HEK293 (cell line): Measurements from ENCODE around the gene DDX17.

Source experiments
- ZEB2 ChIP-seq: fragments of 450-650 bp; formaldehyde crosslinking; IDR thresholded peaks from 2 replicates; pipeline ENCODE4 v1.5.1; 2016; ENCODE audit warnings: missing biosample characterization, missing genetic modification characterization
- TF ChIP-seq, protein P1 (sequence below): fragments of 450-650 bp; formaldehyde crosslinking; IDR thresholded peaks from 2 replicates; pipeline ENCODE4 v1.5.1; 2016; ENCODE audit warnings: missing biosample characterization, missing genetic modification characterization

GRCh38 chr22:38505541-38506117 is 482 bp downstream of the DDX17 start:
- TF ChIP-seq, protein P1, sequence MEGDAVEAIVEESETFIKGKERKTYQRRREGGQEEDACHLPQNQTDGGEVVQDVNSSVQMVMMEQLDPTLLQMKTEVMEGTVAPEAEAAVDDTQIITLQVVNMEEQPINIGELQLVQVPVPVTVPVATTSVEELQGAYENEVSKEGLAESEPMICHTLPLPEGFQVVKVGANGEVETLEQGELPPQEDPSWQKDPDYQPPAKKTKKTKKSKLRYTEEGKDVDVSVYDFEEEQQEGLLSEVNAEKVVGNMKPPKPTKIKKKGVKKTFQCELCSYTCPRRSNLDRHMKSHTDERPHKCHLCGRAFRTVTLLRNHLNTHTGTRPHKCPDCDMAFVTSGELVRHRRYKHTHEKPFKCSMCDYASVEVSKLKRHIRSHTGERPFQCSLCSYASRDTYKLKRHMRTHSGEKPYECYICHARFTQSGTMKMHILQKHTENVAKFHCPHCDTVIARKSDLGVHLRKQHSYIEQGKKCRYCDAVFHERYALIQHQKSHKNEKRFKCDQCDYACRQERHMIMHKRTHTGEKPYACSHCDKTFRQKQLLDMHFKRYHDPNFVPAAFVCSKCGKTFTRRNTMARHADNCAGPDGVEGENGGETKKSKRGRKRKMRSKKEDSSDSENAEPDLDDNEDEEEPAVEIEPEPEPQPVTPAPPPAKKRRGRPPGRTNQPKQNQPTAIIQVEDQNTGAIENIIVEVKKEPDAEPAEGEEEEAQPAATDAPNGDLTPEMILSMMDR: no peak
- TF ChIP-seq ZEB2 (tag by site-specific recombination): no peak
